Measurements from ENCODE around the gene CDK5RAP1. TPM values are rescaled to one million over a fixed set of nuclear protein-coding genes. Genes with fewer than 3 reads are reported as not detected.
A peak's percentile ranks its signal among the peaks of the same experiment; 100 is the strongest.
"Not testable (repeated sequence)": the region's sequence is repeated elsewhere in the genome, so short reads cannot be mapped to it uniquely, and the experiment has no call there.

CDK5RAP1 gene
- total and polyA plus RNA-seq, 2 experiments from 2014 or later = 37.9 to 47.8 TPM

- H3K9me3 ChIP-seq (ENCODE audit: low read depth) = no peaks in the 10 kb centered on the region
- peaks cover 49% of the 10 kb centered on the region for H3K4me1 ChIP-seq (ENCODE audit: low read depth)
- peak overlapping the region; percentile 67 for H3K27ac ChIP-seq
- H3K36me3 ChIP-seq = peaks cover 23% of the 10 kb centered on the region
- TF ChIP-seq, protein P1, sequence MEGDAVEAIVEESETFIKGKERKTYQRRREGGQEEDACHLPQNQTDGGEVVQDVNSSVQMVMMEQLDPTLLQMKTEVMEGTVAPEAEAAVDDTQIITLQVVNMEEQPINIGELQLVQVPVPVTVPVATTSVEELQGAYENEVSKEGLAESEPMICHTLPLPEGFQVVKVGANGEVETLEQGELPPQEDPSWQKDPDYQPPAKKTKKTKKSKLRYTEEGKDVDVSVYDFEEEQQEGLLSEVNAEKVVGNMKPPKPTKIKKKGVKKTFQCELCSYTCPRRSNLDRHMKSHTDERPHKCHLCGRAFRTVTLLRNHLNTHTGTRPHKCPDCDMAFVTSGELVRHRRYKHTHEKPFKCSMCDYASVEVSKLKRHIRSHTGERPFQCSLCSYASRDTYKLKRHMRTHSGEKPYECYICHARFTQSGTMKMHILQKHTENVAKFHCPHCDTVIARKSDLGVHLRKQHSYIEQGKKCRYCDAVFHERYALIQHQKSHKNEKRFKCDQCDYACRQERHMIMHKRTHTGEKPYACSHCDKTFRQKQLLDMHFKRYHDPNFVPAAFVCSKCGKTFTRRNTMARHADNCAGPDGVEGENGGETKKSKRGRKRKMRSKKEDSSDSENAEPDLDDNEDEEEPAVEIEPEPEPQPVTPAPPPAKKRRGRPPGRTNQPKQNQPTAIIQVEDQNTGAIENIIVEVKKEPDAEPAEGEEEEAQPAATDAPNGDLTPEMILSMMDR (IDR thresholded peaks at IDR 0.05; ENCODE audit: low read depth, low read length) = no peak
- no peaks in the 10 kb centered on the region for H3K27me3 ChIP-seq
- H3K4me3 ChIP-seq = no peak overlapping the region
- peak; percentile 41 to 83 for DNase-seq (ENCODE audit: low read depth in 1 of 2, low spot score in 1 of 2)
Measured at GRCh38 chr20:33437141-33437911, 36.0 kb upstream of the CDK5RAP1 start.

DNA sequence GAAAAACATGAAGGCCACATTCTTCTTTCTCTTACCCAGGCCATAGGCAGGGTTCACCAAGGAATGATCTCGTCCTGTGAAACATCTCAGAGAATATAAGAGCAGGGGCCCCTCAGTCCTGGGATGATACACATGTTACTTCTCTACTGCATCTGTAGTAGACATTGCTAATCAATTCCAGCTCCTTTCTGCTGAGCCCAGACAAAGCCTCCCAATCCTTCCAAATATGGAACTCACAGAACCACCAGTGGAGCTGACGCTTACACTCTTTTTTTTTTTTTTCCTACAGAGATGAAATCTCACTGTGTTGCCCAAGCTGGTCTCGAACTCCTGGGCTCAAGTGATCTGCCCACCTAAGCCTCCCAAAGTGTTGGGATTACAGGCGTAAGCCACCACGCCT, 33.1 kb upstream of the CDK5RAP1 start:
- Histone ChIP-seq H3K36me3 (peaks cover 30% of the 10 kb centered on the region), H3K27me3 (no peaks in the 10 kb centered on the region), H3K4me1 (ENCODE audit: low read depth) (peaks cover 24% of the 10 kb centered on the region), H3K27ac (peak overlapping the region; percentile 83), H3K4me3 (no peak overlapping the region), H3K9me3 (ENCODE audit: low read depth) (no peaks in the 10 kb centered on the region)
- TF ChIP-seq, protein P1 (IDR thresholded peaks at IDR 0.05; ENCODE audit: low read depth, low read length) = no peak
- DNase-seq (ENCODE audit: low read depth in 1 of 2, low spot score in 1 of 2) = no peak

DNA sequence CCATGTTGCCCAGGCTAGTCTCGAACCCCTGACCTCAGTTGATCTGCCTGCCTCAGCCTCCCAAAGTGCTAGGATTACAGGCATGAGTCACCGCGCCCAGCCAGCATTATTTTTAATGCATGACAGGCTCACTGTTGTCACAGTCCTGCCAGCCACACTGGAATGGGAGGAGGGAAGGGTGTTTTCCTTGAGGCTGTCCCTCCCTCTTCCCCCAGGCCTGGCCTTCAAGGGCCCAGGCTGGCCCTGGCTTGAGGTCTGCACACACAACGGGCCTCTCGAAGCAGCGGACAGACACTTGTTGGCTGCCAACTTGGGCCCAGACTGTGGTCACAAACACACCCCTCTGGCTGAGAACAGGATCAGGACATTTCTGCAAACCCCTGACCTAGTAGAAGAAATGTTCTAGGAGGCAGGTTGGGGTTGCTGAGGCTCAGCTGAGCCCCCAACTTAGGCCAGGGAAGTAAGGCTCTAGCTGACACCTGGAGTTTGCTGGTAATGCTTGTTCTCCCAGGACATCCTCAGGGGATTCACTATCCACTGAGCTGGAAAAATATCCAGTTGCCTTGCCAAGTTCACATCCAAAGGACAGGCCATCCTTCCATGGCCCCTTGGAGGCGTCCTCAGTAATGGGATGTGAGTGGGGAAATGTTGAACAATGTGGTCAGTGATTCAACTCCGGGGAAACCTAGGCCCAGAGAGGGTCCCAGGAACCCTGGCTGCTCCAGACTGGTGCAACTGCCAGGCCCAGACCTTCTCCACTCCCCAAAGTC, 32.3 kb upstream of the CDK5RAP1 start:
- Histone ChIP-seq H3K9me3 (ENCODE audit: low read depth) (no peaks in the 10 kb centered on the region), H3K27ac (peak overlapping the region; percentile 83), H3K36me3 (peaks cover 28% of the 10 kb centered on the region), H3K4me3 (no peak overlapping the region), H3K27me3 (no peaks in the 10 kb centered on the region), H3K4me1 (ENCODE audit: low read depth) (peaks cover 17% of the 10 kb centered on the region)
- TF ChIP-seq, protein P1 (IDR thresholded peaks at IDR 0.05; ENCODE audit: low read depth, low read length) = no peak
- DNase-seq (ENCODE audit: low read depth in 1 of 2, low spot score in 1 of 2) = no peak

GRCh38 chr20:33431797-33432381, 30.6 kb upstream of the CDK5RAP1 start:
- Histone ChIP-seq H3K4me3 (no peak overlapping the region), H3K9me3 (ENCODE audit: low read depth) (no peaks in the 10 kb centered on the region), H3K27me3 (no peaks in the 10 kb centered on the region), H3K36me3 (peaks cover 22% of the 10 kb centered on the region), H3K27ac (peak overlapping the region; percentile 68), H3K4me1 (ENCODE audit: low read depth) (peaks cover 14% of the 10 kb centered on the region)
- DNase-seq (ENCODE audit: low read depth in 1 of 2, low spot score in 1 of 2) = peak in 1 of 2 donors; percentile 35
- TF ChIP-seq, protein P1 (IDR thresholded peaks at IDR 0.05; ENCODE audit: low read depth, low read length) = no peak

- not testable (repeated sequence) for H3K27me3 ChIP-seq; DNase-seq (ENCODE audit: low read depth in 1 of 2, low spot score in 1 of 2); H3K4me3 ChIP-seq; H3K9me3 ChIP-seq (ENCODE audit: low read depth); H3K36me3 ChIP-seq
- Histone ChIP-seq H3K27ac (peak overlapping the region; percentile 99), H3K4me1 (ENCODE audit: low read depth) (peaks cover 51% of the 10 kb centered on the region)
Measured at GRCh38 chr20:33423875-33424274, 22.6 kb upstream of the CDK5RAP1 start.

Data from cardiac muscle cell (in vitro differentiated cells and primary cell).